HAP-1 (cell line): ENCODE data around the gene CD46.

Experiments used
- DNase-seq, 2 experiments: peaks; one replicate each; pipeline ENCODE4 v3.0.0-alpha.2; 2016 to 2020; ENCODE audit warnings: low spot score in 2 of 2
- H3K27me3 ChIP-seq: fragments of 250-450 bp; sonication (Bioruptor Pico); 2 replicates; pipeline ENCODE4 v1.5.1; 2020; ENCODE audit warnings: low read depth, mild to moderate bottlenecking, moderate library complexity
- H3K36me3 ChIP-seq: fragments of 250-450 bp; sonication (Bioruptor Pico); replicated peaks from 2 replicates; pipeline ENCODE4 v1.5.1; 2020; ENCODE audit warnings: mild to moderate bottlenecking
- H3K4me1 ChIP-seq: fragments of 250-450 bp; sonication (Bioruptor Pico); 2 replicates; pipeline ENCODE4 v1.5.1; 2020; ENCODE audit warnings: mild to moderate bottlenecking
- H3K4me3 ChIP-seq: fragments of 250-450 bp; sonication (Bioruptor Pico); 2 replicates; pipeline ENCODE4 v1.5.1; 2020; ENCODE audit warnings: mild to moderate bottlenecking, moderate library complexity
- H3K9me3 ChIP-seq: fragments of 250-450 bp; sonication (Bioruptor Pico); 2 replicates; pipeline ENCODE4 v1.5.1; 2020; ENCODE audit warnings: mild to moderate bottlenecking, moderate library complexity
- in situ Hi-C: fragments of 300-500 bp; cut with MboI; formaldehyde crosslinking; loops from 3 replicates; pipeline ENCODE4 v1.14.3; 2020; ENCODE audit warnings: low sequenced_read_pairs, inconsistent platforms, mixed read lengths

The CD46 gene

GRCh38 chr1:207793327-207793726 is 41.5 kb downstream of the CD46 start:
- Histone ChIP-seq H3K4me1 (peaks cover 11% of the 10 kb centered on the region), H3K27me3 (no peaks in the 10 kb centered on the region), H3K9me3 (no peaks in the 10 kb centered on the region), H3K36me3 (peaks cover 18% of the 10 kb centered on the region), H3K4me3 (no peak overlapping the region)
- no peak for DNase-seq
- in situ Hi-C loops: no loop called here

GRCh38 chr1:207794861-207795260 is 43.0 kb downstream of the CD46 start:
- peaks cover 15% of the 10 kb centered on the region for H3K36me3 ChIP-seq
- in situ Hi-C loops: no loop called here

GRCh38 chr1:207797229-207797973 is 45.5 kb downstream of the CD46 start:
- Histone ChIP-seq H3K27me3 (no peaks in the 10 kb centered on the region), H3K4me3 (no peak overlapping the region), H3K9me3 (no peaks in the 10 kb centered on the region), H3K36me3 (peaks cover 11% of the 10 kb centered on the region), H3K4me1 (no peaks in the 10 kb centered on the region)
- peak; percentile 65 to 86 for DNase-seq
- in situ Hi-C loops: no loop called here

More at GRCh38 chr1:207794861-207795260, 43.0 kb downstream of the CD46 start:
- peaks cover 10% of the 10 kb centered on the region for H3K4me1 ChIP-seq
- H3K9me3 ChIP-seq: no peaks in the 10 kb centered on the region
- no peaks in the 10 kb centered on the region for H3K27me3 ChIP-seq
- H3K4me3 ChIP-seq: no peak overlapping the region
- no peak for DNase-seq

GRCh38 chr1:207798847-207799246 is 47.0 kb downstream of the CD46 start:
- no peaks in the 10 kb centered on the region for H3K27me3 ChIP-seq
- in situ Hi-C loops: no loop called here
- no peak overlapping the region for H3K4me3 ChIP-seq
- peaks cover 10% of the 10 kb centered on the region for H3K36me3 ChIP-seq
- no peaks in the 10 kb centered on the region for H3K4me1 ChIP-seq
- no peak for DNase-seq
- H3K9me3 ChIP-seq: no peaks in the 10 kb centered on the region

- Histone ChIP-seq H3K36me3 (peaks cover 13% of the 10 kb centered on the region), H3K4me1 (no peaks in the 10 kb centered on the region), H3K4me3 (no peak overlapping the region), H3K27me3 (no peaks in the 10 kb centered on the region), H3K9me3 (no peaks in the 10 kb centered on the region)
- in situ Hi-C loops: no loop called here
- DNase-seq: no peak
Measured at GRCh38 chr1:207799989-207800648, 48.3 kb downstream of the CD46 start.

GRCh38 chr1:207801819-207802218 is 50.0 kb downstream of the CD46 start:
- H3K9me3 ChIP-seq: no peaks in the 10 kb centered on the region
- no peaks in the 10 kb centered on the region for H3K4me1 ChIP-seq
- peaks cover 24% of the 10 kb centered on the region for H3K36me3 ChIP-seq
- H3K4me3 ChIP-seq: no peak overlapping the region
- DNase-seq: no peak
- in situ Hi-C loops: no loop called here
- H3K27me3 ChIP-seq: no peaks in the 10 kb centered on the region

GRCh38 chr1:207803678-207804077 is 51.8 kb downstream of the CD46 start:
- in situ Hi-C loops: no loop called here

GRCh38 chr1:207804721-207805468 is 53.0 kb downstream of the CD46 start:
- peaks cover 7% of the 10 kb centered on the region; the same call in 1 of the 2 replicates for H3K4me1 ChIP-seq
- in situ Hi-C loops: no loop called here
- no peak overlapping the region for H3K4me3 ChIP-seq
- DNase-seq: no peak
- peaks cover 44% of the 10 kb centered on the region for H3K36me3 ChIP-seq
- no peaks in the 10 kb centered on the region for H3K9me3 ChIP-seq
- no peaks in the 10 kb centered on the region for H3K27me3 ChIP-seq

More at GRCh38 chr1:207803678-207804077, 51.8 kb downstream of the CD46 start:
- no peaks in the 10 kb centered on the region for H3K27me3 ChIP-seq
- no peak for DNase-seq
- H3K4me3 ChIP-seq: no peak overlapping the region
- H3K9me3 ChIP-seq: no peaks in the 10 kb centered on the region
- peaks cover 7% of the 10 kb centered on the region; the same call in 1 of the 2 replicates for H3K4me1 ChIP-seq
- H3K36me3 ChIP-seq: peaks cover 37% of the 10 kb centered on the region

- Histone ChIP-seq H3K9me3 (no peaks in the 10 kb centered on the region), H3K4me3 (no peak overlapping the region), H3K4me1 (peaks cover 7% of the 10 kb centered on the region; the same call in 1 of the 2 replicates), H3K27me3 (no peaks in the 10 kb centered on the region), H3K36me3 (peaks cover 44% of the 10 kb centered on the region)
- in situ Hi-C loops: no loop called here
- no peak for DNase-seq
Measured at GRCh38 chr1:207805841-207806421, 54.1 kb downstream of the CD46 start.

GRCh38 chr1:207806531-207807325 is 54.9 kb downstream of the CD46 start:
- H3K4me1 ChIP-seq: peaks cover 7% of the 10 kb centered on the region; the same call in 1 of the 2 replicates
- in situ Hi-C loops: no loop called here
- no peaks in the 10 kb centered on the region for H3K9me3 ChIP-seq
- H3K4me3 ChIP-seq: no peak overlapping the region
- H3K27me3 ChIP-seq: no peaks in the 10 kb centered on the region
- H3K36me3 ChIP-seq: peaks cover 44% of the 10 kb centered on the region
- DNase-seq: no peak

- peaks cover 7% of the 10 kb centered on the region; the same call in 1 of the 2 replicates for H3K4me1 ChIP-seq
- DNase-seq: no peak
- in situ Hi-C loops: no loop called here
Measured at GRCh38 chr1:207807326-207807689, 55.5 kb downstream of the CD46 start.

GRCh38 chr1:207807690-207808321 is 56.0 kb downstream of the CD46 start:
- no peaks in the 10 kb centered on the region for H3K27me3 ChIP-seq
- peaks cover 7% of the 10 kb centered on the region; the same call in 1 of the 2 replicates for H3K4me1 ChIP-seq
- DNase-seq: peak in 1 of 2 experiments; percentile 46
- H3K4me3 ChIP-seq: no peak overlapping the region
- in situ Hi-C loops: no loop called here
- no peaks in the 10 kb centered on the region for H3K9me3 ChIP-seq
- peaks cover 43% of the 10 kb centered on the region for H3K36me3 ChIP-seq

More at GRCh38 chr1:207807326-207807689, 55.5 kb downstream of the CD46 start:
- Histone ChIP-seq H3K27me3 (no peaks in the 10 kb centered on the region), H3K4me3 (no peak overlapping the region), H3K9me3 (no peaks in the 10 kb centered on the region), H3K36me3 (peaks cover 44% of the 10 kb centered on the region)
